ENCODE results near the gene CXCR6.

CXCR6 gene

DNA sequence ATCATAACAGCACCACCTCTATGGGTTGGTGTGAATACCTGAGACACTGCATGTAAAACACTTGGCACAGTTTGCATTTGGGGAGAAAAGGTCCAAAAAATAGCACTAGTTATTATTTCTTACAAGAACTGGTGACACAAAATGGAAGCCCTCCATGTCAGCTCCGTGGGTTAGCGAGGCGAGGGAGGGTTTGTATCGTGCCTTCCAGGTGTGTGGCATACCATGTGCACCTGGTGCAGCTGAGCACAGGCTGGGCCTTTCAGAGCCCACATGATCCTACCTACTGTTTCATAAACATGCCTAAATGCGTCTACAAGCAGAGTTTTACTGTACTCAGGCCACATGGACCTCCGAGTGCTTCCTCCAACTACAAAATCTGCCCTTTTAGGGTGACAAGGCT is 5.6 kb downstream of the CXCR6 start:
- H3K27me3 ChIP-seq (ENCODE audit: insufficient read depth, low read length), result no peaks in the 10 kb centered on the region
- H3K79me2 ChIP-seq (ENCODE audit: control insufficient read depth, insufficient read depth, low read length, unreplicated experiment), result no peaks in the 10 kb centered on the region
- no peak overlapping the region for H3K27ac ChIP-seq (ENCODE audit: low read depth, low read length)
- no peak overlapping the region for H3K4me3 ChIP-seq (ENCODE audit: low read depth, low read length)
- no peaks in the 10 kb centered on the region for H3K4me1 ChIP-seq (ENCODE audit: control insufficient read depth, insufficient read depth, low read length, unreplicated experiment)
- peaks cover 20% of the 10 kb centered on the region; the same call in 1 of the 2 replicates for H3K36me3 ChIP-seq (ENCODE audit: insufficient read depth, low read length)
- no peak overlapping the region for H2AFZ ChIP-seq (ENCODE audit: low read length, unreplicated experiment)

- Histone ChIP-seq H2AFZ (ENCODE audit: low read length, unreplicated experiment) (no peak overlapping the region), H3K27me3 (ENCODE audit: insufficient read depth, low read length) (no peaks in the 10 kb centered on the region), H3K4me3 (ENCODE audit: low read depth, low read length) (no peak overlapping the region), H3K27ac (ENCODE audit: low read depth, low read length) (no peak overlapping the region), H3K36me3 (ENCODE audit: insufficient read depth, low read length) (peaks cover 23% of the 10 kb centered on the region; the same call in 1 of the 2 replicates), H3K4me1 (ENCODE audit: control insufficient read depth, insufficient read depth, low read length, unreplicated experiment) (no peaks in the 10 kb centered on the region), H3K79me2 (ENCODE audit: control insufficient read depth, insufficient read depth, low read length, unreplicated experiment) (no peaks in the 10 kb centered on the region)
Observed at GRCh38 chr3:45949432-45949831, 6.2 kb downstream of the CXCR6 start.

GRCh38 chr3:45950131-45950530 is 6.9 kb downstream of the CXCR6 start:
- H3K27ac ChIP-seq (ENCODE audit: low read depth, low read length), result no peak overlapping the region
- H3K27me3 ChIP-seq (ENCODE audit: insufficient read depth, low read length), result no peaks in the 10 kb centered on the region
- no peak overlapping the region for H3K4me3 ChIP-seq (ENCODE audit: low read depth, low read length)
- H3K36me3 ChIP-seq (ENCODE audit: insufficient read depth, low read length), result peaks cover 23% of the 10 kb centered on the region; the same call in 1 of the 2 replicates
- H3K79me2 ChIP-seq (ENCODE audit: control insufficient read depth, insufficient read depth, low read length, unreplicated experiment), result no peaks in the 10 kb centered on the region
- H3K4me1 ChIP-seq (ENCODE audit: control insufficient read depth, insufficient read depth, low read length, unreplicated experiment), result no peaks in the 10 kb centered on the region
- H2AFZ ChIP-seq (ENCODE audit: low read length, unreplicated experiment), result no peak overlapping the region

GRCh38 chr3:45950686-45951600 is 7.7 kb downstream of the CXCR6 start:
- Histone ChIP-seq H3K36me3 (ENCODE audit: insufficient read depth, low read length) (peaks cover 23% of the 10 kb centered on the region; the same call in 1 of the 2 replicates), H3K4me1 (ENCODE audit: control insufficient read depth, insufficient read depth, low read length, unreplicated experiment) (no peaks in the 10 kb centered on the region), H3K79me2 (ENCODE audit: control insufficient read depth, insufficient read depth, low read length, unreplicated experiment) (no peaks in the 10 kb centered on the region), H3K4me3 (ENCODE audit: low read depth, low read length) (no peak overlapping the region), H3K27me3 (ENCODE audit: insufficient read depth, low read length) (no peaks in the 10 kb centered on the region), H3K27ac (ENCODE audit: low read depth, low read length) (no peak overlapping the region), H2AFZ (ENCODE audit: low read length, unreplicated experiment) (no peak overlapping the region)

DNA sequence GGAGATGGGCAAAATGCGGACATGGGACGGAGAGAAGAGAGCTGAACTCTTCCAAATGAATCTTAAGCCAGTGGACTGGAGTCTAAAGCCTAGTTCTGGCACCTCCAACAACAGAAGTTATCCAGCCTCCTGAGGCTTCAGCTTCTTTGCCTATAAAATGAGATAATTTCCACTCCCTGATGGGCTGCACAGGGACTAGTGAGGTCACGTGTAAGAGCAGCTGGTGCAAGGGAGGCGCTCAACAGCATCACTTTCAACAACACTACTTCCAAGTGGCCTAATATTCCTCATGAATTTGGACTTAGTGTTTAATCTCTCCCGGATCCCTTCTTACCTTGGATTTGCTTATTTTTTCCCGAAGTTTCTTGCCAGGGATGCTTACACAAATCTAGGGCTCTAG is 8.7 kb downstream of the CXCR6 start:
- Histone ChIP-seq H3K27ac (ENCODE audit: low read depth, low read length) (no peak overlapping the region), H3K4me1 (ENCODE audit: control insufficient read depth, insufficient read depth, low read length, unreplicated experiment) (no peaks in the 10 kb centered on the region), H3K4me3 (ENCODE audit: low read depth, low read length) (no peak overlapping the region), H3K27me3 (ENCODE audit: insufficient read depth, low read length) (no peaks in the 10 kb centered on the region), H3K79me2 (ENCODE audit: control insufficient read depth, insufficient read depth, low read length, unreplicated experiment) (no peaks in the 10 kb centered on the region), H3K36me3 (ENCODE audit: insufficient read depth, low read length) (peaks cover 18% of the 10 kb centered on the region; the same call in 1 of the 2 replicates), H2AFZ (ENCODE audit: low read length, unreplicated experiment) (no peak overlapping the region)

GRCh38 chr3:45952456-45952855 is 9.2 kb downstream of the CXCR6 start:
- Histone ChIP-seq H3K36me3 (ENCODE audit: insufficient read depth, low read length) (peaks cover 13% of the 10 kb centered on the region), H3K79me2 (ENCODE audit: control insufficient read depth, insufficient read depth, low read length, unreplicated experiment) (no peaks in the 10 kb centered on the region), H3K27ac (ENCODE audit: low read depth, low read length) (no peak overlapping the region), H3K27me3 (ENCODE audit: insufficient read depth, low read length) (no peaks in the 10 kb centered on the region), H3K4me1 (ENCODE audit: control insufficient read depth, insufficient read depth, low read length, unreplicated experiment) (no peaks in the 10 kb centered on the region), H2AFZ (ENCODE audit: low read length, unreplicated experiment) (no peak overlapping the region), H3K4me3 (ENCODE audit: low read depth, low read length) (no peak overlapping the region)

GRCh38 chr3:45953536-45953935 is 10.3 kb downstream of the CXCR6 start:
- H2AFZ ChIP-seq (ENCODE audit: low read length, unreplicated experiment), result no peak overlapping the region
- peaks cover 3% of the 10 kb centered on the region; the same call in 1 of the 2 replicates for H3K36me3 ChIP-seq (ENCODE audit: insufficient read depth, low read length)
- H3K4me1 ChIP-seq (ENCODE audit: control insufficient read depth, insufficient read depth, low read length, unreplicated experiment), result no peaks in the 10 kb centered on the region
- H3K79me2 ChIP-seq (ENCODE audit: control insufficient read depth, insufficient read depth, low read length, unreplicated experiment), result no peaks in the 10 kb centered on the region
- H3K4me3 ChIP-seq (ENCODE audit: low read depth, low read length), result no peak overlapping the region
- H3K27ac ChIP-seq (ENCODE audit: low read depth, low read length), result no peak overlapping the region
- no peaks in the 10 kb centered on the region for H3K27me3 ChIP-seq (ENCODE audit: insufficient read depth, low read length)

DNA sequence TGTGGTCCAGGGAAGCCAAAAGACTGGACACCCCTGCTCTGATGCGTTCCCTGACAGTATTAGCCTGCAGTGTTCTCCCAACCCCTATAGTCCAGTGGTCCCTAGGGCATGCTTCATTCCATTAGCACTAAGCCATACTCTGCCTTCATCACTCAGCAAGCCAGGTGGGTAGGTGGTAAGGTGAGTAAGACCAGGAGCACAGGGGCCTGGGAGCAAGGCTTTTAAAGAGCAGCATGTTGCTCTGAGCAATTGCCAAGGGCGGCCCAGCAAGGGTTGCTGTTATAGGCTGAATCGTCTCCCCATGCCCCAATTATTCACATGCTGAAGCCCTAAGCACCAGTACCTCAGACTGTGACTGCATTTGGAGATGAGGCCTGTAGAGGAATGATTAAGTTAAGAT is 11.0 kb downstream of the CXCR6 start:
- Histone ChIP-seq H3K36me3 (ENCODE audit: insufficient read depth, low read length) (peaks cover 4% of the 10 kb centered on the region), H3K27me3 (ENCODE audit: insufficient read depth, low read length) (no peaks in the 10 kb centered on the region), H3K79me2 (ENCODE audit: control insufficient read depth, insufficient read depth, low read length, unreplicated experiment) (no peaks in the 10 kb centered on the region), H2AFZ (ENCODE audit: low read length, unreplicated experiment) (no peak overlapping the region), H3K27ac (ENCODE audit: low read depth, low read length) (no peak overlapping the region), H3K4me1 (ENCODE audit: control insufficient read depth, insufficient read depth, low read length, unreplicated experiment) (no peaks in the 10 kb centered on the region), H3K4me3 (ENCODE audit: low read depth, low read length) (no peak overlapping the region)

GRCh38 chr3:45955017-45955647 is 11.9 kb downstream of the CXCR6 start:
- Histone ChIP-seq H3K27ac (ENCODE audit: low read depth, low read length) (no peak overlapping the region), H3K36me3 (ENCODE audit: insufficient read depth, low read length) (peaks cover 10% of the 10 kb centered on the region), H2AFZ (ENCODE audit: low read length, unreplicated experiment) (no peak overlapping the region), H3K4me3 (ENCODE audit: low read depth, low read length) (no peak overlapping the region), H3K79me2 (ENCODE audit: control insufficient read depth, insufficient read depth, low read length, unreplicated experiment) (no peaks in the 10 kb centered on the region), H3K4me1 (ENCODE audit: control insufficient read depth, insufficient read depth, low read length, unreplicated experiment) (no peaks in the 10 kb centered on the region), H3K27me3 (ENCODE audit: insufficient read depth, low read length) (no peaks in the 10 kb centered on the region)

- H3K4me3 ChIP-seq (ENCODE audit: low read depth, low read length), result no peak overlapping the region
- no peaks in the 10 kb centered on the region for H3K27me3 ChIP-seq (ENCODE audit: insufficient read depth, low read length)
- no peaks in the 10 kb centered on the region for H3K4me1 ChIP-seq (ENCODE audit: control insufficient read depth, insufficient read depth, low read length, unreplicated experiment)
- no peaks in the 10 kb centered on the region for H3K79me2 ChIP-seq (ENCODE audit: control insufficient read depth, insufficient read depth, low read length, unreplicated experiment)
- H3K36me3 ChIP-seq (ENCODE audit: insufficient read depth, low read length), result peaks cover 16% of the 10 kb centered on the region
- H2AFZ ChIP-seq (ENCODE audit: low read length, unreplicated experiment), result no peak overlapping the region
- H3K27ac ChIP-seq (ENCODE audit: low read depth, low read length), result no peak overlapping the region
Observed at GRCh38 chr3:45955706-45956105, 12.4 kb downstream of the CXCR6 start.

DNA sequence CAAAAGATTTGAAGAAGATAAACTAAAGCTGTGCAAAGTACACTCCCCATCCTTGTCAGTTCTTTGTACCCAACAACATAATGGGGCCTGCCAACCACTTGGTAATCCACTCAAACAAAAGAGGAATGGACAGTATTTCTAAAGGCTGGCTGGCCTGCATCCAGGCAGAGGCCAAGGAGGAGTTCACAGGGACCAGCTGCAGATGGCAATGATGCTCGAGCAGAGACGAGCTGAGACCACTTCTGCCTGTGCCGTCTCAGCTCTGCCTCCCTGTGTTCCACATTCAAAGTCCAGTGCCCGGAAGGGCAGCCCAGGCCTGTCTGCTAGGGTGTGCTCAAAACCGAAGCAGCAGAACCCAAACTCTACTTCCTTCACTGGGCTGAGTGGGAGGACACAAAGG is 14.3 kb downstream of the CXCR6 start:
- no peaks in the 10 kb centered on the region for H3K4me1 ChIP-seq (ENCODE audit: control insufficient read depth, insufficient read depth, low read length, unreplicated experiment)
- H3K27ac ChIP-seq (ENCODE audit: low read depth, low read length), result no peak overlapping the region
- H3K27me3 ChIP-seq (ENCODE audit: insufficient read depth, low read length), result no peaks in the 10 kb centered on the region
- no peak overlapping the region for H2AFZ ChIP-seq (ENCODE audit: low read length, unreplicated experiment)
- no peak overlapping the region for H3K4me3 ChIP-seq (ENCODE audit: low read depth, low read length)
- no peaks in the 10 kb centered on the region for H3K79me2 ChIP-seq (ENCODE audit: control insufficient read depth, insufficient read depth, low read length, unreplicated experiment)
- H3K36me3 ChIP-seq (ENCODE audit: insufficient read depth, low read length), result peaks cover 28% of the 10 kb centered on the region
